ENCODE results near the gene TMEM184C. TPM values are rescaled to one million over a fixed set of nuclear protein-coding genes. Genes with fewer than 3 reads are reported as not detected.

Gene TMEM184C
- total and polyA plus RNA-seq, 3 donors from 2014 or later: 22.7 to 33.9 (median 33.4) TPM

DNA sequence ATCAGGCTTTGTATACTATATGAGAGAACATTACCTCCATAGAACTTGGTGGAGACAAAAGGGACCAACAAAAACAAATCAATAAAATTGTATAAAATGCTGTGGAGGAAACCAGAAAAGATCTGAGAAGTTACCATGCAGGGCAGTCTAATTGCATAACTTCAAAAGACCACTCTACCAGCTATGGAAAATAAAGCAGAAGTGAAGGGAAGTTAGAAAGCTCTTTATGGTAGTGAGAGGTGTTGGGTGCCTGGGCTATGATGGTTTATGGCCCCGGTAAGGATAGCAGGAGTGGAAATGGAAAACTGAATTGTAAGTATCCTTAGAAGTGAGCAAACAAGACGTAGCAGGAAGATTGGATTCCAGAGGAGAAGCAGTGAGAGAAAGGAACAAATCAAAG is 3.1 kb downstream of the TMEM184C start:
- no peak for DNase-seq
- intact Hi-C loops (cut with DNase I; ENCODE audit: low total_unique reads): no loop called here
- Histone ChIP-seq H3K9me3 (no peaks in the 10 kb centered on the region), H3K27me3 (no peaks in the 10 kb centered on the region), H3K36me3 (ENCODE audit: low read depth, missing control alignments) (no peaks in the 10 kb centered on the region), H3K4me3 (no peak overlapping the region), H3K4me1 (peaks cover 25% of the 10 kb centered on the region), H3K27ac (no peak overlapping the region)
- TF ChIP-seq, protein P1, sequence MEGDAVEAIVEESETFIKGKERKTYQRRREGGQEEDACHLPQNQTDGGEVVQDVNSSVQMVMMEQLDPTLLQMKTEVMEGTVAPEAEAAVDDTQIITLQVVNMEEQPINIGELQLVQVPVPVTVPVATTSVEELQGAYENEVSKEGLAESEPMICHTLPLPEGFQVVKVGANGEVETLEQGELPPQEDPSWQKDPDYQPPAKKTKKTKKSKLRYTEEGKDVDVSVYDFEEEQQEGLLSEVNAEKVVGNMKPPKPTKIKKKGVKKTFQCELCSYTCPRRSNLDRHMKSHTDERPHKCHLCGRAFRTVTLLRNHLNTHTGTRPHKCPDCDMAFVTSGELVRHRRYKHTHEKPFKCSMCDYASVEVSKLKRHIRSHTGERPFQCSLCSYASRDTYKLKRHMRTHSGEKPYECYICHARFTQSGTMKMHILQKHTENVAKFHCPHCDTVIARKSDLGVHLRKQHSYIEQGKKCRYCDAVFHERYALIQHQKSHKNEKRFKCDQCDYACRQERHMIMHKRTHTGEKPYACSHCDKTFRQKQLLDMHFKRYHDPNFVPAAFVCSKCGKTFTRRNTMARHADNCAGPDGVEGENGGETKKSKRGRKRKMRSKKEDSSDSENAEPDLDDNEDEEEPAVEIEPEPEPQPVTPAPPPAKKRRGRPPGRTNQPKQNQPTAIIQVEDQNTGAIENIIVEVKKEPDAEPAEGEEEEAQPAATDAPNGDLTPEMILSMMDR (IDR thresholded peaks at IDR 0.05): no peak
- TF ChIP-seq POLR2A (IDR thresholded peaks at IDR 0.05): no peak
- WGBS, 2 donors: 73 to 77% methylated on average over 2 of the region's 2 CpGs

GRCh38 chr4:147625733-147626132 is 8.5 kb downstream of the TMEM184C start:
- no peaks in the 10 kb centered on the region for H3K27me3 ChIP-seq
- TF ChIP-seq POLR2A (IDR thresholded peaks at IDR 0.05): no peak
- TF ChIP-seq, protein P1 (IDR thresholded peaks at IDR 0.05): no peak
- H3K9me3 ChIP-seq: no peaks in the 10 kb centered on the region
- H3K36me3 ChIP-seq (ENCODE audit: low read depth, missing control alignments): no peaks in the 10 kb centered on the region
- H3K4me3 ChIP-seq: no peak overlapping the region
- peaks cover 9% of the 10 kb centered on the region for H3K4me1 ChIP-seq
- DNase-seq: no peak
- intact Hi-C loops (cut with DNase I; ENCODE audit: low total_unique reads): no loop called here
- no peak overlapping the region for H3K27ac ChIP-seq
- WGBS, 2 donors: 83 to 84% methylated on average over 6 of the region's 6 CpGs

DNA sequence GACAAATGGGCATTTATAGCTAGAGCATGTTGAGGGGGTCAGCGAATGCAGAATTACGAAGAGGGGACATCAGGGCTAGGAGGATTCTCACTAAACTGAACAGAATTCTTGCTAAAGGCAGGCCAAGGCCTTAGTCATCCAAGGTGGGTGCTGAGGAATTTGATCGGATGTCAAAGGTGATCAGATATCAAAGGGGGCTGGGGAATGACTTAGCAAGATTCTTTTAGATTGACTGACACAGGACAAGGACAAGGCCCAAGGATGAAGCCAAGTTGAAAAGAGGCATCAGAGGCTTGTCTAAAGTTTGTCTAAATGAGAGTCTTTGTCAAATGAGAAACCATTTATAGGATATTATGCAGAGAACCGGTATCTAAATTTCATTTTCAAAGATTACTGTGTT is 9.7 kb downstream of the TMEM184C start:
- H3K27ac ChIP-seq: no peak overlapping the region
- no peak for DNase-seq
- H3K36me3 ChIP-seq (ENCODE audit: low read depth, missing control alignments): no peaks in the 10 kb centered on the region
- intact Hi-C loops (cut with DNase I; ENCODE audit: low total_unique reads): no loop called here
- H3K4me1 ChIP-seq: no peaks in the 10 kb centered on the region
- no peaks in the 10 kb centered on the region for H3K27me3 ChIP-seq
- TF ChIP-seq, protein P1 (IDR thresholded peaks at IDR 0.05): no peak
- no peak for TF ChIP-seq POLR2A (IDR thresholded peaks at IDR 0.05)
- H3K4me3 ChIP-seq: no peak overlapping the region
- 94% methylated on average over 4 of the region's 4 CpGs for WGBS, 2 donors
- no peaks in the 10 kb centered on the region for H3K9me3 ChIP-seq

DNA sequence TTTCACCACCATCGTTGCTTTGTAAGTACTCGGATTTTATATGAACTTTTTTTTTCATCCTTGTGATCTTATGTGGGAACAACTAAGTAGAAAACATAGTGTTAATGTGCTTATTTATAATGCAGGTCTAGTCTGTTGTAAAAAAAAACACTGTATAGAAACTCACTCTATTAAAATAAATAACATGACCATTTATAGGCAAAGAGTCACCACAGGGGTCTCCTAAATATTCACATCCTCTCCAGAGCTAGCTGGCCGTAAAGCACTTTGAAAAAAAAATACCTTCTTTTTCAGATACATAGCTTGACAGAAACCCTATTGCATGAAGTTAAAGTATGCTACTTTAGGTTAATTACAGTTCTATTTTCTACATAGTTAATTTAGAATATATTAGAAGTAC is 11.2 kb downstream of the TMEM184C start:
- WGBS, 2 donors: 72 to 77% methylated on average over 3 of the region's 3 CpGs
- Histone ChIP-seq H3K27me3 (no peaks in the 10 kb centered on the region), H3K36me3 (ENCODE audit: low read depth, missing control alignments) (no peaks in the 10 kb centered on the region), H3K4me3 (no peak overlapping the region), H3K27ac (no peak overlapping the region), H3K9me3 (no peaks in the 10 kb centered on the region), H3K4me1 (no peaks in the 10 kb centered on the region)
- DNase-seq: no peak
- TF ChIP-seq, protein P1 (IDR thresholded peaks at IDR 0.05): no peak
- no peak for TF ChIP-seq POLR2A (IDR thresholded peaks at IDR 0.05)
- intact Hi-C loops (cut with DNase I; ENCODE audit: low total_unique reads): no loop called here
